ENCODE results near the gene NCKAP1. TPM values are rescaled to one million over a fixed set of nuclear protein-coding genes. Genes with fewer than 3 reads are reported as not detected.
"Not testable (repeated sequence)": the region's sequence is repeated elsewhere in the genome, so short reads cannot be mapped to it uniquely, and the experiment has no call there.

Gene NCKAP1
- total and polyA plus RNA-seq, 10 donors, result 8.9 to 62.5 (median 49.3) TPM

- Histone ChIP-seq H3K4me1 (no peaks in the 10 kb centered on the region), H3K27ac (no peak overlapping the region), H3K27me3 (replicated peaks in 1 of 7) (peaks cover 0 to 28% (median 0%) of the 10 kb centered on the region in 7 donors), H3K36me3 (no peaks in the 10 kb centered on the region), H3K4me3 (no peak overlapping the region), H3K9me3 (no peaks in the 10 kb centered on the region)
- TF ChIP-seq CTCF (IDR thresholded peaks at IDR 0.05 in 8 of 11, conservative IDR thresholded peaks at IDR 0.05 in 3 of 11) (no peak), POLR2A (IDR thresholded peaks at IDR 0.05) (no peak), POLR2AphosphoS5 (IDR thresholded peaks at IDR 0.05) (no peak)
- WGBS, 5 donors, result 93 to 96% (median 94%) methylated on average over 14 of the region's 14 CpGs
- intact Hi-C loops (cut with DNase I; ENCODE audit: low total_unique reads), result no loop called here
- no peak for DNase-seq
Observed at GRCh38 chr2:183060571-183061231, 22.4 kb upstream of the NCKAP1 start.

GRCh38 chr2:183059561-183059960 lies 21.3 kb upstream of the NCKAP1 start:
- Histone ChIP-seq H3K4me3 (no peak overlapping the region), H3K9me3 (no peaks in the 10 kb centered on the region), H3K4me1 (no peaks in the 10 kb centered on the region), H3K27ac (no peak overlapping the region), H3K36me3 (no peaks in the 10 kb centered on the region), H3K27me3 (replicated peaks in 1 of 7) (peaks cover 0 to 31% (median 0%) of the 10 kb centered on the region in 7 donors)
- no peak for DNase-seq
- intact Hi-C loops (cut with DNase I; ENCODE audit: low total_unique reads), result no loop called here
- TF ChIP-seq CTCF (IDR thresholded peaks at IDR 0.05 in 8 of 11, conservative IDR thresholded peaks at IDR 0.05 in 3 of 11) (no peak), POLR2AphosphoS5 (IDR thresholded peaks at IDR 0.05) (no peak), POLR2A (IDR thresholded peaks at IDR 0.05) (no peak)
- WGBS, 5 donors, result 7 to 45% (median 28%) methylated on average over 1 of the region's 1 CpG

GRCh38 chr2:183057333-183057985 lies 19.2 kb upstream of the NCKAP1 start:
- H3K27ac ChIP-seq, result no peak overlapping the region
- H3K27me3 ChIP-seq (replicated peaks in 1 of 7), result peaks cover 0 to 37% (median 0%) of the 10 kb centered on the region in 7 donors
- H3K4me3 ChIP-seq, result no peak overlapping the region
- no peak for DNase-seq
- no peaks in the 10 kb centered on the region for H3K36me3 ChIP-seq
- WGBS, 5 donors, result 80 to 89% (median 82%) methylated on average over 3 of the region's 3 CpGs
- intact Hi-C loops (cut with DNase I; ENCODE audit: low total_unique reads), result no loop called here
- no peaks in the 10 kb centered on the region for H3K9me3 ChIP-seq
- H3K4me1 ChIP-seq, result no peaks in the 10 kb centered on the region
- TF ChIP-seq POLR2AphosphoS5 (IDR thresholded peaks at IDR 0.05), result no peak
- TF ChIP-seq CTCF (IDR thresholded peaks at IDR 0.05 in 8 of 11, conservative IDR thresholded peaks at IDR 0.05 in 3 of 11), result no peak
- no peak for TF ChIP-seq POLR2A (IDR thresholded peaks at IDR 0.05)

- no peak for TF ChIP-seq CTCF (IDR thresholded peaks at IDR 0.05 in 8 of 11, conservative IDR thresholded peaks at IDR 0.05 in 3 of 11)
- no peak for TF ChIP-seq POLR2A (IDR thresholded peaks at IDR 0.05)
- whole genome bisulfite sequencing, 5 donors, result 74 to 87% (median 80%) methylated on average over 5 of the region's 5 CpGs
- H3K4me3 ChIP-seq, result no peak overlapping the region
- no peak overlapping the region for H3K27ac ChIP-seq
- H3K9me3 ChIP-seq, result peaks cover 0 to 25% (median 14%) of the 10 kb centered on the region in 8 donors
- H3K27me3 ChIP-seq (replicated peaks in 1 of 7), result peaks cover 0 to 77% (median 0%) of the 10 kb centered on the region in 7 donors
- H3K36me3 ChIP-seq, result no peaks in the 10 kb centered on the region
- DNase-seq, result no peak
- intact Hi-C loops (cut with DNase I; ENCODE audit: low total_unique reads), result no loop called here
- no peaks in the 10 kb centered on the region for H3K4me1 ChIP-seq
Observed at GRCh38 chr2:183049420-183049819, 11.2 kb upstream of the NCKAP1 start.

- H3K4me3 ChIP-seq; H3K27ac ChIP-seq; H3K4me1 ChIP-seq; intact Hi-C loops (cut with DNase I; ENCODE audit: low total_unique reads); DNase-seq; H3K36me3 ChIP-seq: not testable (repeated sequence)
- Histone ChIP-seq H3K27me3 (replicated peaks in 1 of 7) (peaks cover 0 to 82% (median 0%) of the 10 kb centered on the region in 7 donors), H3K9me3 (peaks cover 0 to 25% (median 14%) of the 10 kb centered on the region in 8 donors)
- 87 to 93% (median 90%) methylated on average over 5 of the region's 5 CpGs for WGBS, 5 donors
Observed at GRCh38 chr2:183047486-183048125, 9.3 kb upstream of the NCKAP1 start.

GRCh38 chr2:183043580-183043979 lies 5.3 kb upstream of the NCKAP1 start:
- Histone ChIP-seq H3K27me3 (replicated peaks in 1 of 7) (peaks cover 0 to 99% (median 12%) of the 10 kb centered on the region in 7 donors), H3K9me3 (peaks cover 0 to 24% (median 13%) of the 10 kb centered on the region in 8 donors)
- H3K27ac ChIP-seq; DNase-seq; intact Hi-C loops (cut with DNase I; ENCODE audit: low total_unique reads); H3K36me3 ChIP-seq; H3K4me3 ChIP-seq; H3K4me1 ChIP-seq: not testable (repeated sequence)
- WGBS, 5 donors, result 85 to 91% (median 91%) methylated on average over 8 of the region's 8 CpGs
